ENCODE results near the gene ASTN2.

Gene ASTN2

GRCh38 chr9:116596646-116597045 is 818.2 kb downstream of the ASTN2 start:
- TF ChIP-seq CTCF (IDR thresholded peaks at IDR 0.05; ENCODE audit: low read depth, low read length) (no peak), MAX (IDR thresholded peaks at IDR 0.05; ENCODE audit: low read depth, low read length) (no peak), POLR2A (IDR thresholded peaks at IDR 0.05; ENCODE audit: extremely low read depth, insufficient read length) (no peak), MYC (IDR thresholded peaks at IDR 0.05; ENCODE audit: low read depth, low read length) (no peak)
- no peak for DNase-seq (ENCODE audit: low read depth)
- no peak overlapping the region for H3K4me3 ChIP-seq (ENCODE audit: low read depth, low read length)

- no peak overlapping the region for H3K4me3 ChIP-seq (ENCODE audit: low read depth, low read length)
- TF ChIP-seq CTCF (IDR thresholded peaks at IDR 0.05; ENCODE audit: low read depth, low read length) (no peak), MYC (IDR thresholded peaks at IDR 0.05; ENCODE audit: low read depth, low read length) (no peak), MAX (IDR thresholded peaks at IDR 0.05; ENCODE audit: low read depth, low read length) (no peak), POLR2A (IDR thresholded peaks at IDR 0.05; ENCODE audit: extremely low read depth, insufficient read length) (no peak)
- no peak for DNase-seq (ENCODE audit: low read depth)
These were observed 820.3 kb downstream of the ASTN2 start for GRCh38 chr9:116594547-116594946.

- DNase-seq (ENCODE audit: low read depth), result no peak
- H3K4me3 ChIP-seq (ENCODE audit: low read depth, low read length), result no peak overlapping the region
- TF ChIP-seq MAX (IDR thresholded peaks at IDR 0.05; ENCODE audit: low read depth, low read length), result no peak
- TF ChIP-seq CTCF (IDR thresholded peaks at IDR 0.05; ENCODE audit: low read depth, low read length), result no peak
- TF ChIP-seq MYC (IDR thresholded peaks at IDR 0.05; ENCODE audit: low read depth, low read length), result no peak
- TF ChIP-seq POLR2A (IDR thresholded peaks at IDR 0.05; ENCODE audit: extremely low read depth, insufficient read length), result no peak
These were observed 821.9 kb downstream of the ASTN2 start for GRCh38 chr9:116592970-116593369.

- peak; percentile 72 for DNase-seq (ENCODE audit: low read depth)
- TF ChIP-seq MAX (IDR thresholded peaks at IDR 0.05; ENCODE audit: low read depth, low read length) (no peak), CTCF (IDR thresholded peaks at IDR 0.05; ENCODE audit: low read depth, low read length) (peak; percentile 66)
- H3K4me3 ChIP-seq (ENCODE audit: low read depth, low read length), result no peak overlapping the region
These were observed 825.2 kb downstream of the ASTN2 start for GRCh38 chr9:116589392-116590354.

- no peak for DNase-seq (ENCODE audit: low read depth)
- no peak overlapping the region for H3K4me3 ChIP-seq (ENCODE audit: low read depth, low read length)
- TF ChIP-seq MAX (IDR thresholded peaks at IDR 0.05; ENCODE audit: low read depth, low read length) (no peak), MYC (IDR thresholded peaks at IDR 0.05; ENCODE audit: low read depth, low read length) (no peak), POLR2A (IDR thresholded peaks at IDR 0.05; ENCODE audit: extremely low read depth, insufficient read length) (no peak), CTCF (IDR thresholded peaks at IDR 0.05; ENCODE audit: low read depth, low read length) (no peak)
These were observed 826.9 kb downstream of the ASTN2 start for GRCh38 chr9:116587919-116588318.
